ENCODE data around the gene KRTAP10-4. TPM values are rescaled to one million over a fixed set of nuclear protein-coding genes. Genes with fewer than 3 reads are reported as not detected.

The KRTAP10-4 gene
- total and polyA plus RNA-seq, 10 of the 15 experiments (the other 5 are each of a cell fraction or from before 2014, with no cell fraction given), result not detected

DNA sequence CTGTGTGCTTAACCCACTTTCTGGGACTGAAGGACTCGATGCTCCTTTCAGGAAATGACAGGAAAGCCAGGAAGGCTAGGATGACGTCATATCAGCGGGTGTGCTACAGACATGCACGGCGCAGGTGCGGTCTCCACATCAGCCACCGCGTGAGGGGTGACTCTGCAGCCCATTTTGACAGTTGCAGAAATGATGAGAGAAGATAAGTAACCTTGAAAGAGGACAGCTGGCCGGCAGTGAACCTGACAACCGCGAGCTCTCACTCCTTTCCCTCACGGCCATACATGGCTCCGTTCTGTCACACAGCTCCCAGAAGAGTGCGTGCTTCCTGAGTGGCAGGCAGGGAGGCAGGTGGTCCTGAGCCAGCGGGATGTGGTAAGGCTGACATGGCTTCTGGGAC is 8.5 kb downstream of the KRTAP10-4 start (continued):
- TF ChIP-seq ZZZ3 (IDR thresholded peaks at IDR 0.05; ENCODE audit: control insufficient read depth, insufficient read length, low read depth) (no peak), BMI1 (IDR thresholded peaks at IDR 0.05; ENCODE audit: borderline replicate concordance) (no peak), MYB (IDR thresholded peaks at IDR 0.05; ENCODE audit: borderline replicate concordance, low read depth, low read length) (no peak), BCLAF1 (IDR thresholded peaks at IDR 0.05) (no peak), TCF7 (IDR thresholded peaks at IDR 0.05; ENCODE audit: borderline replicate concordance) (no peak), CEBPZ (IDR thresholded peaks at IDR 0.05; ENCODE audit: low read depth, low read length) (no peak), PML (IDR thresholded peaks at IDR 0.05; ENCODE audit: low read length) (no peak), POLR2AphosphoS2 (IDR thresholded peaks at IDR 0.05; ENCODE audit: low read depth, low read length) (no peak), JUNB (IDR thresholded peaks at IDR 0.05) (no peak)

Data from GM12878 (cell line).